SK-N-SH treated with all-trans-retinoic acid at 6 μM for 48 hours (cell line): ENCODE results near the gene MMP21.

Source experiments
- ATAC-seq: fragments of 200-7000 bp; cut with Tn5 transposase; 3 replicates; pipeline ENCODE4 v1.9.1; 2020; ENCODE audit warnings: mild to moderate bottlenecking, moderate library complexity
- ARNTL ChIP-seq: fragments of 450-650 bp; formaldehyde crosslinking; IDR thresholded peaks from 2 replicates; pipeline ENCODE4 v1.5.0; 2020; ENCODE audit warnings: low read depth, mild to moderate bottlenecking, moderate library complexity, borderline replicate concordance
- BACH2 ChIP-seq: fragments of 250-450 bp; sonication (Bioruptor Pico); IDR thresholded peaks from 2 replicates; pipeline ENCODE4 v1.9.0; 2021; ENCODE audit warnings: mild to moderate bottlenecking, borderline replicate concordance
- ESRRG ChIP-seq: fragments of 250-450 bp; sonication (Bioruptor Pico); IDR thresholded peaks from 2 replicates; pipeline ENCODE4 v1.6.1; 2021; ENCODE audit warnings: mild to moderate bottlenecking
- OSR1 ChIP-seq: fragments of 250-450 bp; sonication (Bioruptor Pico); IDR thresholded peaks from 2 replicates; pipeline ENCODE4 v1.8.0; 2022; ENCODE audit warnings: moderate library complexity, mild to moderate bottlenecking, inconsistent platforms
- PPARA ChIP-seq: fragments of 250-450 bp; sonication (Bioruptor Pico); IDR thresholded peaks from 2 replicates; pipeline ENCODE4 v1.5.0; 2020; ENCODE audit warnings: mild to moderate bottlenecking, borderline replicate concordance
- RARB ChIP-seq: fragments of 250-450 bp; sonication (Bioruptor Pico); IDR thresholded peaks from 2 replicates; pipeline ENCODE4 v1.8.0; 2021; ENCODE audit warnings: mild to moderate bottlenecking, moderate library complexity
- SNAI2 ChIP-seq: fragments of 250-450 bp; sonication (Bioruptor Pico); IDR thresholded peaks from 2 replicates; pipeline ENCODE4 v1.5.0; 2020; ENCODE audit warnings: mild to moderate bottlenecking, moderate library complexity
- TCF4 ChIP-seq: fragments of 250-450 bp; sonication (Bioruptor Pico); IDR thresholded peaks from 2 replicates; pipeline ENCODE4 v1.8.0; 2021; ENCODE audit warnings: mild to moderate bottlenecking, moderate library complexity, borderline replicate concordance
- TOX ChIP-seq: fragments of 250-450 bp; sonication (Bioruptor Pico); IDR thresholded peaks from 2 replicates; pipeline ENCODE4 v1.8.0; 2021; ENCODE audit warnings: mild to moderate bottlenecking, moderate library complexity, borderline replicate concordance
- ZC3H10 ChIP-seq: fragments of 250-450 bp; sonication (Bioruptor Pico); IDR thresholded peaks from 2 replicates; pipeline ENCODE4 v1.5.1; 2021; ENCODE audit warnings: mild to moderate bottlenecking, moderate library complexity
- ZFP3 ChIP-seq: fragments of 250-450 bp; sonication (Bioruptor Pico); IDR thresholded peaks from 2 replicates; pipeline ENCODE4 v1.5.0; 2020; ENCODE audit warnings: mild to moderate bottlenecking, moderate library complexity
- ZFP30 ChIP-seq: fragments of 450-650 bp; formaldehyde crosslinking; IDR thresholded peaks from 2 replicates; pipeline ENCODE4 v1.5.0; 2022; ENCODE audit warnings: mild to moderate bottlenecking, moderate library complexity
- ZNF565 ChIP-seq: fragments of 450-650 bp; formaldehyde crosslinking; conservative IDR thresholded peaks from 2 replicates; pipeline ENCODE4 v1.5.0; 2020; ENCODE audit warnings: low read depth, mild to moderate bottlenecking, moderate library complexity
- ZNF70 ChIP-seq: fragments of 450-650 bp; formaldehyde crosslinking; IDR thresholded peaks from 2 replicates; pipeline ENCODE4 v1.5.0; 2020; ENCODE audit warnings: mild to moderate bottlenecking, moderate library complexity
- TF ChIP-seq, protein P1 (sequence below): fragments of 250-450 bp; sonication (Bioruptor Pico); IDR thresholded peaks from 2 replicates; pipeline ENCODE4 v1.8.0; 2021; ENCODE audit warnings: low read depth, mild to moderate bottlenecking, moderate library complexity, borderline replicate concordance
- TF ChIP-seq, protein P2 (sequence below): fragments of 250-450 bp; sonication (Bioruptor Pico); IDR thresholded peaks from 2 replicates; pipeline ENCODE4 v1.5.1; 2020; ENCODE audit warnings: low read depth, mild to moderate bottlenecking, moderate library complexity
- TF ChIP-seq, protein P3 (sequence below): fragments of 250-450 bp; sonication (Bioruptor Pico); IDR thresholded peaks from 2 replicates; pipeline ENCODE4 v1.5.1; 2021; ENCODE audit warnings: mild to moderate bottlenecking, moderate library complexity
- TF ChIP-seq, protein P4 (sequence below): fragments of 250-450 bp; sonication (Bioruptor Pico); IDR thresholded peaks from 2 replicates; pipeline ENCODE4 v1.5.0; 2020; ENCODE audit warnings: mild to moderate bottlenecking, moderate library complexity

Gene MMP21

DNA sequence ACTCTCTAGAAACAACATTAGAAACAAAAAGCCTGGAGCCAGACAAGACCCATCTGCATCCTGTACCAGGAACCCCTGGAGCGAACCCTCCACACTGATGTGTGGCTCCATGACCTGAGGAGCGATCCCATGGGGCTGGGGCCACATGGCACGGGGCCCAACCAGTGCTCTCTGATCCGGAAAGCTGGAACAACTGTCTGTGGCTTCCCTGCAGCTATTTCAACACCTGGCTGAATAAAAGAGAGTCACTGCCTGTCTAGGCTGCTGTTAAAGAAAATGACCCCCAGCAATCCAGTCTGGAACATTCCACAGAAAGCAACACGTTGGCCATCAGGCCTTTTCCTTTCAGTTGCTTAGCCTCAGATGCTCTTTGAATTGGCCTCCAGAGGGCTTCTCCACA, 26.5 kb upstream of the MMP21 start (continued):
- TF ChIP-seq, protein P1, sequence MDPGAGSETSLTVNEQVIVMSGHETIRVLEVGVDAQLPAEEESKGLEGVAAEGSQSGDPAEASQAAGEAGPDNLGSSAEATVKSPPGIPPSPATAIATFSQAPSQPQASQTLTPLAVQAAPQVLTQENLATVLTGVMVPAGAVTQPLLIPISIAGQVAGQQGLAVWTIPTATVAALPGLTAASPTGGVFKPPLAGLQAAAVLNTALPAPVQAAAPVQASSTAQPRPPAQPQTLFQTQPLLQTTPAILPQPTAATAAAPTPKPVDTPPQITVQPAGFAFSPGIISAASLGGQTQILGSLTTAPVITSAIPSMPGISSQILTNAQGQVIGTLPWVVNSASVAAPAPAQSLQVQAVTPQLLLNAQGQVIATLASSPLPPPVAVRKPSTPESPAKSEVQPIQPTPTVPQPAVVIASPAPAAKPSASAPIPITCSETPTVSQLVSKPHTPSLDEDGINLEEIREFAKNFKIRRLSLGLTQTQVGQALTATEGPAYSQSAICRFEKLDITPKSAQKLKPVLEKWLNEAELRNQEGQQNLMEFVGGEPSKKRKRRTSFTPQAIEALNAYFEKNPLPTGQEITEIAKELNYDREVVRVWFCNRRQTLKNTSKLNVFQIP = no peak
- TF ChIP-seq ZNF70 (no peak), ESRRG (no peak), BACH2 (CRISPR knock-in tag) (no peak), RARB (CRISPR knock-in tag) (no peak), TOX (CRISPR knock-in tag) (no peak)
- TF ChIP-seq, protein P2, sequence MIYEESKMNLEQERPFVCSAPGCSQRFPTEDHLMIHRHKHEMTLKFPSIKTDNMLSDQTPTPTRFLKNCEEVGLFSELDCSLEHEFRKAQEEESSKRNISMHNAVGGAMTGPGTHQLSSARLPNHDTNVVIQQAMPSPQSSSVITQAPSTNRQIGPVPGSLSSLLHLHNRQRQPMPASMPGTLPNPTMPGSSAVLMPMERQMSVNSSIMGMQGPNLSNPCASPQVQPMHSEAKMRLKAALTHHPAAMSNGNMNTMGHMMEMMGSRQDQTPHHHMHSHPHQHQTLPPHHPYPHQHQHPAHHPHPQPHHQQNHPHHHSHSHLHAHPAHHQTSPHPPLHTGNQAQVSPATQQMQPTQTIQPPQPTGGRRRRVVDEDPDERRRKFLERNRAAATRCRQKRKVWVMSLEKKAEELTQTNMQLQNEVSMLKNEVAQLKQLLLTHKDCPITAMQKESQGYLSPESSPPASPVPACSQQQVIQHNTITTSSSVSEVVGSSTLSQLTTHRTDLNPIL = no peak

DNA sequence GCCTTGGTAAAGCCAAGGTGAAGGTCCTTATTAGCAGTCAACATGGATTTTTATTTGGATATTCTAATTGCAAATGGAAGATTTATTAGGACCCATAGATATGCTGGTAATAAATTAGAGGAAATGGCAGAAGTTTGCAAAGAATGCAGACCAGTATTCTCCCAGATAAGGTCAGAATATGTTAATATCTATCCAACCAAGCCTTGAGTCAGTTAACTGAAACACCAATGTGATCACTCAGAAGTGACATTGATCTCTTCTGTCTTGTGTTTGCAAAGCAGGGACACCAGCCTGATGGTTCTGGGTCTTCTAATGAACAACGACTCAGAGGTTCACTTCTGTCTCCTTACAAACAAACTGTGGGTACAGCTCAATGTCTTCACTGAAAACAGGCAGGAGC, 26.0 kb upstream of the MMP21 start:
- ATAC-seq = no peak
- no peak for TF ChIP-seq ESRRG
- TF ChIP-seq ZFP30 (CRISPR knock-in tag) = no peak
- no peak for TF ChIP-seq SNAI2 (CRISPR knock-in tag)
- no peak for TF ChIP-seq RARB (CRISPR knock-in tag)
- TF ChIP-seq, protein P3, sequence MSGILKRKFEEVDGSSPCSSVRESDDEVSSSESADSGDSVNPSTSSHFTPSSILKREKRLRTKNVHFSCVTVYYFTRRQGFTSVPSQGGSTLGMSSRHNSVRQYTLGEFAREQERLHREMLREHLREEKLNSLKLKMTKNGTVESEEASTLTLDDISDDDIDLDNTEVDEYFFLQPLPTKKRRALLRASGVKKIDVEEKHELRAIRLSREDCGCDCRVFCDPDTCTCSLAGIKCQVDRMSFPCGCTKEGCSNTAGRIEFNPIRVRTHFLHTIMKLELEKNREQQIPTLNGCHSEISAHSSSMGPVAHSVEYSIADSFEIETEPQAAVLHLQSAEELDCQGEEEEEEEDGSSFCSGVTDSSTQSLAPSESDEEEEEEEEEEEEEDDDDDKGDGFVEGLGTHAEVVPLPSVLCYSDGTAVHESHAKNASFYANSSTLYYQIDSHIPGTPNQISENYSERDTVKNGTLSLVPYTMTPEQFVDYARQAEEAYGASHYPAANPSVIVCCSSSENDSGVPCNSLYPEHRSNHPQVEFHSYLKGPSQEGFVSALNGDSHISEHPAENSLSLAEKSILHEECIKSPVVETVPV = no peak
- TF ChIP-seq ZNF565 (CRISPR knock-in tag) = no peak
- no peak for TF ChIP-seq ZC3H10 (CRISPR knock-in tag)
- TF ChIP-seq, protein P4, sequence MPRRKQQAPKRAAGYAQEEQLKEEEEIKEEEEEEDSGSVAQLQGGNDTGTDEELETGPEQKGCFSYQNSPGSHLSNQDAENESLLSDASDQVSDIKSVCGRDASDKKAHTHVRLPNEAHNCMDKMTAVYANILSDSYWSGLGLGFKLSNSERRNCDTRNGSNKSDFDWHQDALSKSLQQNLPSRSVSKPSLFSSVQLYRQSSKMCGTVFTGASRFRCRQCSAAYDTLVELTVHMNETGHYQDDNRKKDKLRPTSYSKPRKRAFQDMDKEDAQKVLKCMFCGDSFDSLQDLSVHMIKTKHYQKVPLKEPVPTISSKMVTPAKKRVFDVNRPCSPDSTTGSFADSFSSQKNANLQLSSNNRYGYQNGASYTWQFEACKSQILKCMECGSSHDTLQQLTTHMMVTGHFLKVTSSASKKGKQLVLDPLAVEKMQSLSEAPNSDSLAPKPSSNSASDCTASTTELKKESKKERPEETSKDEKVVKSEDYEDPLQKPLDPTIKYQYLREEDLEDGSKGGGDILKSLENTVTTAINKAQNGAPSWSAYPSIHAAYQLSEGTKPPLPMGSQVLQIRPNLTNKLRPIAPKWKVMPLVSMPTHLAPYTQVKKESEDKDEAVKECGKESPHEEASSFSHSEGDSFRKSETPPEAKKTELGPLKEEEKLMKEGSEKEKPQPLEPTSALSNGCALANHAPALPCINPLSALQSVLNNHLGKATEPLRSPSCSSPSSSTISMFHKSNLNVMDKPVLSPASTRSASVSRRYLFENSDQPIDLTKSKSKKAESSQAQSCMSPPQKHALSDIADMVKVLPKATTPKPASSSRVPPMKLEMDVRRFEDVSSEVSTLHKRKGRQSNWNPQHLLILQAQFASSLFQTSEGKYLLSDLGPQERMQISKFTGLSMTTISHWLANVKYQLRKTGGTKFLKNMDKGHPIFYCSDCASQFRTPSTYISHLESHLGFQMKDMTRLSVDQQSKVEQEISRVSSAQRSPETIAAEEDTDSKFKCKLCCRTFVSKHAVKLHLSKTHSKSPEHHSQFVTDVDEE (CRISPR knock-in tag) = no peak
- no peak for TF ChIP-seq TCF4 (CRISPR knock-in tag)
- no peak for TF ChIP-seq BACH2 (CRISPR knock-in tag)
- TF ChIP-seq ARNTL (CRISPR knock-in tag) = no peak
- TF ChIP-seq OSR1 (CRISPR knock-in tag) = no peak
- no peak for TF ChIP-seq ZNF70
- TF ChIP-seq, all 23 proteins: peak for 0

DNA sequence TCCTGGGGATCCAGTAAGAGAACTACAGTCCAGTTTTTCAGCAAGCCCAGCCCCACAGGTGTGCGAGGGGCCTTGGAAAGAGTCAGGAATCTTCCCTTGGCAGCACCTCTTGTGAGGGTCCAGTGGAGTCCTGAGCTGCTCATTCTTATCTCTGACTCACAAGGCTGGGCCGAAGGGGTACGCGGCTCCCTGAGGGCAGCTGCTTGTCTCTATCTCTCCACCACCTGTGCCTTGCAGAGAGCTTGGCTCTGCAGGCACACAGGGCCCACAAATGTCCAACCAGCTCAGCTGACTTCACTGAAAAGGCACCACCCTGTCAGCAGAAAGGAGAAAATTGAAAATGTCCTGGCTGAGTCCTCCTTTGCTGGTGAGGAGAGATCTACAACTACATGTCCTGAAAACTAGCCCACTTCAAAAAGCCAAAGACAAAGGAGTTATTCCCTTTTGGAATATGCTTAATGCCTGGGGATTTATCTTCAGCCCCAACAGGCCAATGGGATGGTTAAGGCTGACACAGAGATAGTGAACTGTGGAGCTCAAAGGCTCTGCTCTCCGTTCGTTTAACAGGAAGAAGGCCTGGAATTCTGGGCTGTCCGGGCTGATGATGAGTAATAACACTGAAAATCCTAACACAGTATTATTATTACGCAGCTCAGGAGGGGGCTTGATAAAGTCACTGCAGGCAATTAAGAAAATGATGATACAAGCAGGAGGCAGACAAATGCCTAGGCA, 24.0 kb upstream of the MMP21 start:
- TF ChIP-seq, protein P4 (CRISPR knock-in tag) = no peak
- no peak for TF ChIP-seq ZC3H10 (CRISPR knock-in tag)
- no peak for ATAC-seq

DNA sequence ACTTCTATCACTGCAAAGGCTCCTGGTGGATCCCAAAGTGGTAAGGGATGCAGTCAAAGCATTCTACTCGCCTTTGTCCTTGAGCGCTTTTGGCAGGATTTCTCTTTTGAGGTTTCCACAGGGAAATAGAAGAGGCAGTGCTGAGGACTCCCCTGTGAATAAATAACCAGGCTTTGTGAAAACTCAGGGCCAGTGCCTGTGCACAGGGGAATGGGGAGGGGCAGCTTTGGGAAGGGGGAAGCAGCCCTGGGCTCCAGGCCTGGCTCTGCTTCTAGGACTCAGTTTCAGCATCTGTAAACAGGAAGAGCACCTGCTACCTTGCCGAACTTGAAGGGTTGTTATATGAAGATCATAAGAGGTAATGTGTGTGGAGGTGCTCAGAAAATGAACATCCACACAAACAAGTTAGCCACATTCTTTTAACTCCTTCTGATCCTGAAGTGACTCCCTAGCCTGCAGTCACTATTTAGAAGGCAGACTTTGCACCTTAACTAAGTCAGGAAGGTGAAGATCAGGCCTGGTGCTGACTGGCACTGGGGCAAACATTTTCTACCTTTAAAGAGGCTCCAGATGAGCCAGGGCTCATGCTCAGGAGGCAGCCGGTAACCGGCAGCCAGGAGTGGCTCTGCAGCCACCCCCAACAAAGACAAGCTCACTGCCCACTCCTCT, 22.5 kb upstream of the MMP21 start:
- no peak for ATAC-seq
- no peak for TF ChIP-seq SNAI2 (CRISPR knock-in tag)
- no peak for TF ChIP-seq ZFP30 (CRISPR knock-in tag)
- TF ChIP-seq, protein P1 = no peak
- no peak for TF ChIP-seq ESRRG
- no peak for TF ChIP-seq PPARA (CRISPR knock-in tag)
- no peak for TF ChIP-seq ZC3H10 (CRISPR knock-in tag)
- TF ChIP-seq ZFP3 = no peak
- TF ChIP-seq, protein P4 (CRISPR knock-in tag) = no peak
